DND-41 (cell line): ENCODE data around the gene ENPP6.

Experiments
- CTCF ChIP-seq: IDR thresholded peaks from 2 replicates; pipeline ENCODE4 v1.5.1; 2012; ENCODE audit warnings: borderline replicate concordance, low read length, moderate library complexity, mild to moderate bottlenecking; ENCODE audit not compliant: poor library complexity, severe bottlenecking; ENCODE audit errors: extremely low read depth
- EZH2 ChIP-seq: IDR thresholded peaks from 3 replicates; pipeline ENCODE4 v1.6.1; 2012; ENCODE audit warnings: borderline replicate concordance, low read depth, mild to moderate bottlenecking, moderate library complexity, low read length, inconsistent platforms; ENCODE audit not compliant: severe bottlenecking

- TF ChIP-seq CTCF (no peak), EZH2 (no peak)
Measured at GRCh38 chr4:184052616-184053015, 165.1 kb downstream of the ENPP6 start.
